ENCODE data around the gene CARM1. TPM values are rescaled to one million over a fixed set of nuclear protein-coding genes. Genes with fewer than 3 reads are reported as not detected.

The CARM1 gene
- total and polyA plus RNA-seq, 2 of the 13 experiments (the other 11 are each of a cell fraction or from before 2014, with no cell fraction given), result 27.6 to 55.8 TPM

- TF ChIP-seq ZNF280B (CRISPR knock-in tag; IDR thresholded peaks at IDR 0.05; ENCODE audit: borderline replicate concordance) (peak; percentile 88; the same call in 1 of the 2 replicates), TARDBP (CRISPR knock-in tag; IDR thresholded peaks at IDR 0.05) (peak; percentile 47), MEF2D (CRISPR knock-in tag; IDR thresholded peaks at IDR 0.05) (no peak), BRD4 (CRISPR knock-in tag; IDR thresholded peaks at IDR 0.05) (peak; percentile 88), IRF2 (CRISPR knock-in tag; IDR thresholded peaks at IDR 0.05) (no peak), NR2F6 (IDR thresholded peaks at IDR 0.05) (peak; percentile 52), NR2F6 (CRISPR knock-in tag; IDR thresholded peaks at IDR 0.05) (peak; percentile 54), ZNF337 (CRISPR knock-in tag; IDR thresholded peaks at IDR 0.05; ENCODE audit: borderline replicate concordance, low read depth) (0 out of 2 replicates have a peak, but pooled peaks have one; percentile 40), PITX1 (CRISPR knock-in tag; IDR thresholded peaks at IDR 0.05) (no peak), ZSCAN22 (CRISPR knock-in tag; IDR thresholded peaks at IDR 0.05) (peak; percentile 38; the same call in 1 of the 2 replicates), HOMEZ (CRISPR knock-in tag; IDR thresholded peaks at IDR 0.05; ENCODE audit: low read depth) (peak; percentile 66; the same call in 1 of the 2 replicates), ARNT2 (CRISPR knock-in tag; IDR thresholded peaks at IDR 0.05; ENCODE audit: low read depth) (peak; percentile 82; the same call in 1 of the 2 replicates), ZNF264 (CRISPR knock-in tag; IDR thresholded peaks at IDR 0.05) (no peak), MTERF4 (CRISPR knock-in tag; IDR thresholded peaks at IDR 0.05) (peak; percentile 96), SP1 (IDR thresholded peaks at IDR 0.05) (no peak), SP1 (CRISPR knock-in tag; IDR thresholded peaks at IDR 0.05) (peak; percentile 57; the same call in 1 of the 2 replicates), CEBPZ (IDR thresholded peaks at IDR 0.05; ENCODE audit: low read length) (no peak), CENPX (CRISPR knock-in tag; IDR thresholded peaks at IDR 0.05) (no peak), ZNF639 (CRISPR knock-in tag; conservative IDR thresholded peaks at IDR 0.05) (peak; percentile 44), ZNF333 (CRISPR knock-in tag; IDR thresholded peaks at IDR 0.05; ENCODE audit: borderline replicate concordance) (peak; percentile 70; the same call in 1 of the 2 replicates)
Observed at GRCh38 chr19:10960314-10961072, 89.1 kb downstream of the CARM1 start, which contains the start of gene SMARCA4 (continued).
